Ishikawa (cell line): Measurements from ENCODE around the gene KRTAP2-3.

Experiments used
- CREB1 ChIP-seq: IDR thresholded peaks from 2 replicates; pipeline ENCODE4 v1.6.1; 2012; ENCODE audit warnings: low read depth
- EP300 ChIP-seq: IDR thresholded peaks from 2 replicates; pipeline ENCODE4 v1.6.1; 2012; ENCODE audit warnings: borderline replicate concordance
- RAD21 ChIP-seq: IDR thresholded peaks from 2 replicates; pipeline ENCODE4 v1.6.1; 2012; ENCODE audit warnings: low read depth
- TCF12 ChIP-seq: IDR thresholded peaks from 2 replicates; pipeline ENCODE4 v1.6.1; 2012; ENCODE audit warnings: low read depth
- YY1 ChIP-seq: IDR thresholded peaks from 2 replicates; pipeline ENCODE4 v1.6.1; 2012; ENCODE audit warnings: low read depth
- TF ChIP-seq, protein P1 (sequence below): IDR thresholded peaks from 2 replicates; pipeline ENCODE4 v1.6.1; 2012

DNA sequence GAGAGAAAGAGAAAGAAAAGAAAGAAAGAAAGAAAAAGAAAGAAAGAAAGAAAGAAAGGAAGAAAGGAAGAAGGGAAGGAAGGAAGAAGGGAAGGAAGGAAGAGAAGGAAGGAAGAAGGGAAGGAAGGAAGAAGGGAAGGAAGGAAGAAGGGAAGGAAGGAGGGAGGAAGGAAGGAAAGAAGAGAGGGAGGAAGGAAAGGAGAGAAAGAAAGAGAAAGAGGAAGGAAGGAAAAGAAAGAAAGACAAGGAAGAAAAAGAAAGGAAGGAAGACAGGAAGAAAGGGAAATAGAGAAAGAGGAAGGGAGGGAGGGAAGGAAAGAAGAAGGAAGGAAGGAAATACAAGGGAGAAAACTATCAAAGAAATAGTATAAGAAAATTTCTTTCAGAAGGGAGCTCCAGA, 16.9 kb upstream of the KRTAP2-3 start:
- TF ChIP-seq YY1, result no peak
- TF ChIP-seq CREB1, result no peak
- no peak for TF ChIP-seq EP300
- TF ChIP-seq RAD21, result no peak
- TF ChIP-seq, protein P1, sequence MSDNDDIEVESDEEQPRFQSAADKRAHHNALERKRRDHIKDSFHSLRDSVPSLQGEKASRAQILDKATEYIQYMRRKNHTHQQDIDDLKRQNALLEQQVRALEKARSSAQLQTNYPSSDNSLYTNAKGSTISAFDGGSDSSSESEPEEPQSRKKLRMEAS, result no peak
- TF ChIP-seq TCF12, result no peak
